Stimulated activated CD8-positive, alpha-beta memory T cell treated with anti-CD3 and anti-CD28 coated beads, Interleukin-2, amount 100 ng/mL, for 48 hours (primary cell): ENCODE results near the gene FGF18.
A peak's percentile ranks its signal among the peaks of the same experiment; 100 is the strongest.

ENCODE experiments used
- DNase-seq, 2 donors: peaks; one replicate each; pipeline ENCODE4 v3.0.0-alpha.2; 2020; ENCODE audit warnings: low read depth in 2 of 2

FGF18 gene

GRCh38 chr5:171469326-171469725 is 49.9 kb downstream of the FGF18 start:
- no peak for DNase-seq

- DNase-seq: no peak
Observed at GRCh38 chr5:171470420-171470819, 51.0 kb downstream of the FGF18 start.

GRCh38 chr5:171474230-171474813 is 54.9 kb downstream of the FGF18 start:
- DNase-seq: no peak

- no peak for DNase-seq
Observed at GRCh38 chr5:171475596-171475995, 56.1 kb downstream of the FGF18 start.

GRCh38 chr5:171476701-171477100 is 57.3 kb downstream of the FGF18 start:
- DNase-seq: no peak

GRCh38 chr5:171477101-171477500 is 57.7 kb downstream of the FGF18 start:
- no peak for DNase-seq

- no peak for DNase-seq
Observed at GRCh38 chr5:171477666-171478065, 58.2 kb downstream of the FGF18 start.

GRCh38 chr5:171478946-171479775 is 59.7 kb downstream of the FGF18 start:
- DNase-seq: no peak

- no peak for DNase-seq
Observed at GRCh38 chr5:171479776-171480125, 60.3 kb downstream of the FGF18 start.

GRCh38 chr5:171480239-171480638 is 60.8 kb downstream of the FGF18 start:
- no peak for DNase-seq

- no peak for DNase-seq
Observed at GRCh38 chr5:171481571-171482433, 62.4 kb downstream of the FGF18 start.

GRCh38 chr5:171482434-171482730 is 62.9 kb downstream of the FGF18 start:
- DNase-seq: no peak

- DNase-seq: no peak
Observed at GRCh38 chr5:171483551-171484135, 64.2 kb downstream of the FGF18 start.

- peak; percentile 32 to 36 for DNase-seq
Observed at GRCh38 chr5:171484460-171484899, 65.0 kb downstream of the FGF18 start.

GRCh38 chr5:171485668-171486067 is 66.2 kb downstream of the FGF18 start:
- no peak for DNase-seq

GRCh38 chr5:171486613-171487012 is 67.2 kb downstream of the FGF18 start:
- no peak for DNase-seq

GRCh38 chr5:171488876-171489275 is 69.4 kb downstream of the FGF18 start:
- DNase-seq: no peak

GRCh38 chr5:171492781-171493180 is 73.3 kb downstream of the FGF18 start:
- DNase-seq: no peak

GRCh38 chr5:171493646-171494393 is 74.4 kb downstream of the FGF18 start:
- no peak for DNase-seq

- no peak for DNase-seq
Observed at GRCh38 chr5:171494452-171495121, 75.1 kb downstream of the FGF18 start.

- no peak for DNase-seq
Observed at GRCh38 chr5:171495122-171495700, 75.8 kb downstream of the FGF18 start.
